MM.1S (cell line): ENCODE measurements around the gene IL1RAPL1.

Experiments
- DNase-seq: peaks from one replicate; pipeline ENCODE4 v3.0.0-alpha.2; 2015
- H2AFZ ChIP-seq: fragments of 300-600 bp; sonication (generic); 2 replicates; pipeline ENCODE4 v1.6.0; 2016; ENCODE audit warnings: antibody characterized with exemption, low read length
- H3F3A ChIP-seq: fragments of 300-600 bp; sonication (generic); 2 replicates; pipeline ENCODE4 v1.6.1; 2016; ENCODE audit warnings: mild to moderate bottlenecking, antibody characterized with exemption, low read length, moderate library complexity, mixed read lengths; ENCODE audit not compliant: insufficient read depth
- H3K27ac ChIP-seq: fragments of 300-600 bp; sonication (generic); 2 replicates; pipeline ENCODE4 v1.5.1; 2016; ENCODE audit warnings: mild to moderate bottlenecking, low read length
- H3K27me3 ChIP-seq: fragments of 300-600 bp; sonication (generic); replicated peaks from 2 replicates; pipeline ENCODE4 v1.6.0; 2016; ENCODE audit warnings: low read length; ENCODE audit not compliant: insufficient read depth
- H3K36me3 ChIP-seq: fragments of 300-600 bp; sonication (generic); replicated peaks from 2 replicates; pipeline ENCODE4 v1.6.1; 2016; ENCODE audit warnings: mild to moderate bottlenecking, low read length, mixed read lengths; ENCODE audit not compliant: insufficient read depth
- H3K4me1 ChIP-seq: fragments of 300-600 bp; sonication (generic); 2 replicates; pipeline ENCODE4 v1.6.1; 2016; ENCODE audit warnings: low read length, mixed read lengths
- H3K4me2 ChIP-seq: fragments of 300-600 bp; sonication (generic); 2 replicates; pipeline ENCODE4 v1.6.0; 2016; ENCODE audit warnings: low read depth, low read length
- H3K4me3 ChIP-seq: fragments of 300-600 bp; sonication (generic); 2 replicates; pipeline ENCODE4 v1.5.1; 2016; ENCODE audit warnings: low read length, mixed read lengths
- H3K79me2 ChIP-seq: fragments of 300-600 bp; sonication (generic); 2 replicates; pipeline ENCODE4 v1.6.1; 2016; ENCODE audit warnings: mixed run types, low read length, mixed read lengths
- H3K9ac ChIP-seq: fragments of 300-600 bp; sonication (generic); 2 replicates; pipeline ENCODE4 v1.6.1; 2016; ENCODE audit warnings: low read length, mixed read lengths
- H3K9me2 ChIP-seq: fragments of 300-600 bp; sonication (generic); replicated peaks from 2 replicates; pipeline ENCODE4 v1.6.1; 2016; ENCODE audit warnings: mild to moderate bottlenecking, low read length, mixed read lengths; ENCODE audit not compliant: insufficient read depth
- H3K9me3 ChIP-seq: fragments of 300-600 bp; sonication (generic); replicated peaks from 2 replicates; pipeline ENCODE4 v1.6.1; 2016; ENCODE audit warnings: mild to moderate bottlenecking, low read length, mixed read lengths; ENCODE audit not compliant: insufficient read depth
- H4K20me1 ChIP-seq: fragments of 300-600 bp; sonication (generic); 2 replicates; pipeline ENCODE4 v1.6.1; 2016; ENCODE audit warnings: mild to moderate bottlenecking, low read length, moderate library complexity, mixed read lengths; ENCODE audit not compliant: insufficient read depth
- CTCF ChIP-seq: fragments of 300-600 bp; sonication (generic); IDR thresholded peaks from 2 replicates; pipeline ENCODE4 v1.5.1; 2016; ENCODE audit warnings: antibody characterized with exemption, low read length, mixed read lengths
- EZH2 ChIP-seq: fragments of 300-600 bp; sonication (generic); optimal IDR thresholded peaks from 2 replicates; pipeline ENCODE3; 2017; ENCODE audit warnings: low read depth, mild to moderate bottlenecking, antibody characterized with exemption, low read length, mixed read lengths
- EZH2phosphoT487 ChIP-seq: fragments of 300-600 bp; sonication (generic); IDR thresholded peaks from 2 replicates; pipeline ENCODE4 v1.6.1; 2018; ENCODE audit warnings: antibody characterized with exemption, low read length

Gene IL1RAPL1

GRCh38 chrX:28884823-28885222, 297.6 kb downstream of the IL1RAPL1 start:
- H3K9me3 ChIP-seq = no peaks in the 10 kb centered on the region
- no peak overlapping the region for H3K4me2 ChIP-seq
- H3K9me2 ChIP-seq = no peaks in the 10 kb centered on the region
- no peaks in the 10 kb centered on the region for H3K79me2 ChIP-seq
- no peaks in the 10 kb centered on the region for H4K20me1 ChIP-seq
- H3F3A ChIP-seq = no peaks in the 10 kb centered on the region
- no peak overlapping the region for H3K27ac ChIP-seq
- no peak overlapping the region for H3K9ac ChIP-seq
- H3K36me3 ChIP-seq = no peaks in the 10 kb centered on the region
- DNase-seq = no peak
- TF ChIP-seq EZH2phosphoT487 (no peak), CTCF (no peak), EZH2 (no peak)
- H2AFZ ChIP-seq = no peak overlapping the region
- no peak overlapping the region for H3K4me3 ChIP-seq
- no peaks in the 10 kb centered on the region for H3K27me3 ChIP-seq
- H3K4me1 ChIP-seq = no peaks in the 10 kb centered on the region

- H3K27ac ChIP-seq = no peak overlapping the region
- H3K4me1 ChIP-seq = no peaks in the 10 kb centered on the region
- no peak overlapping the region for H3K4me3 ChIP-seq
- H3F3A ChIP-seq = no peaks in the 10 kb centered on the region
- H3K36me3 ChIP-seq = no peaks in the 10 kb centered on the region
- H4K20me1 ChIP-seq = no peaks in the 10 kb centered on the region
- H2AFZ ChIP-seq = no peak overlapping the region
- H3K79me2 ChIP-seq = no peaks in the 10 kb centered on the region
- H3K9me2 ChIP-seq = no peaks in the 10 kb centered on the region
- no peaks in the 10 kb centered on the region for H3K27me3 ChIP-seq
- no peak for TF ChIP-seq EZH2phosphoT487
- no peak for TF ChIP-seq EZH2
- TF ChIP-seq CTCF = no peak
- H3K4me2 ChIP-seq = no peak overlapping the region
- H3K9ac ChIP-seq = no peak overlapping the region
- DNase-seq = no peak
- no peaks in the 10 kb centered on the region for H3K9me3 ChIP-seq
Measured at GRCh38 chrX:28888416-28888815, 301.2 kb downstream of the IL1RAPL1 start.

- TF ChIP-seq EZH2phosphoT487 (no peak), CTCF (no peak)
- H2AFZ ChIP-seq = no peak overlapping the region
Measured at GRCh38 chrX:28889591-28890090, 302.4 kb downstream of the IL1RAPL1 start.

More at GRCh38 chrX:28889591-28890090, 302.4 kb downstream of the IL1RAPL1 start:
- Histone ChIP-seq H3K79me2 (no peaks in the 10 kb centered on the region), H4K20me1 (no peaks in the 10 kb centered on the region), H3F3A (no peaks in the 10 kb centered on the region), H3K4me1 (no peaks in the 10 kb centered on the region), H3K9me3 (no peaks in the 10 kb centered on the region), H3K27ac (no peak overlapping the region), H3K9me2 (no peaks in the 10 kb centered on the region), H3K4me2 (no peak overlapping the region), H3K4me3 (no peak overlapping the region), H3K9ac (no peak overlapping the region), H3K27me3 (no peaks in the 10 kb centered on the region), H3K36me3 (no peaks in the 10 kb centered on the region)
- DNase-seq = no peak
